SH-SY5Y (cell line): ENCODE measurements around the gene MSI2.

Experiments used
- GATA2 ChIP-seq: IDR thresholded peaks from 2 replicates; pipeline ENCODE4 v1.6.1; 2011; ENCODE audit warnings: mild to moderate bottlenecking, low read depth, low read length
- GATA3 ChIP-seq: IDR thresholded peaks from 2 replicates; pipeline ENCODE4 v1.6.1; 2011; ENCODE audit warnings: low read depth, mild to moderate bottlenecking, low read length, moderate library complexity

The MSI2 gene

DNA sequence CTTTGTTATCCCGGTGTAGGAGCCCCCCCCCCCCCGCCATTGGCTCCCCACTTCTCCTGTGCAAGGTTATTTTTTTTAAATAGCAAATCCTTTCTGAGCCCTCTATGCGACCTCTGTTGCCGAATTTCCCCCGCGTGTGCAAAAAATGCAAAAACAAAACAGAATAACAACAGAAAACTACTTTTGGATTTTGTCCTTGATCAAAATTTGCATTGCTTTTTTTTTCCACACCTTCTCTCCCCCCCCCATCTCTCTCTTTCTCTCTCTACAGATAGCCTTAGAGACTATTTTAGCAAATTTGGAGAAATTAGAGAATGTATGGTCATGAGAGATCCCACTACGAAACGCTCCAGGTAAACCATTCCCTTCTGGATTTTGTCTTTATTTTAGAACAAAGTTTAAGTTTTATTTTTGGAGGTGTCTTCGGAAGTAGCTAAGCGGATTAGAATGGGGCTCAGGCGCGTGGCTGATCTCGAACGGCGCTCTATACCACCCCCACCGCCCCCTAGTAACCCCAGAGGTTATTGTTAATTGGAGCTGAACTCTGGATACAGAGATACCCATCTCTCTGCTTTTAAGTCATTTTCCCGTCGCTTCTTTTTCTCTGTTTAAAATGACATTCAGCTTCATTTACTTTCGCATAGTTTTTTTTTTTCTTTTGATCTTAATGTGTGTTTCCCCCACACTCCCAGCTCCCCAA is 1.0 kb downstream of the MSI2 start:
- peak; percentile 88 for TF ChIP-seq GATA2
- TF ChIP-seq GATA3: peak; percentile 60

DNA sequence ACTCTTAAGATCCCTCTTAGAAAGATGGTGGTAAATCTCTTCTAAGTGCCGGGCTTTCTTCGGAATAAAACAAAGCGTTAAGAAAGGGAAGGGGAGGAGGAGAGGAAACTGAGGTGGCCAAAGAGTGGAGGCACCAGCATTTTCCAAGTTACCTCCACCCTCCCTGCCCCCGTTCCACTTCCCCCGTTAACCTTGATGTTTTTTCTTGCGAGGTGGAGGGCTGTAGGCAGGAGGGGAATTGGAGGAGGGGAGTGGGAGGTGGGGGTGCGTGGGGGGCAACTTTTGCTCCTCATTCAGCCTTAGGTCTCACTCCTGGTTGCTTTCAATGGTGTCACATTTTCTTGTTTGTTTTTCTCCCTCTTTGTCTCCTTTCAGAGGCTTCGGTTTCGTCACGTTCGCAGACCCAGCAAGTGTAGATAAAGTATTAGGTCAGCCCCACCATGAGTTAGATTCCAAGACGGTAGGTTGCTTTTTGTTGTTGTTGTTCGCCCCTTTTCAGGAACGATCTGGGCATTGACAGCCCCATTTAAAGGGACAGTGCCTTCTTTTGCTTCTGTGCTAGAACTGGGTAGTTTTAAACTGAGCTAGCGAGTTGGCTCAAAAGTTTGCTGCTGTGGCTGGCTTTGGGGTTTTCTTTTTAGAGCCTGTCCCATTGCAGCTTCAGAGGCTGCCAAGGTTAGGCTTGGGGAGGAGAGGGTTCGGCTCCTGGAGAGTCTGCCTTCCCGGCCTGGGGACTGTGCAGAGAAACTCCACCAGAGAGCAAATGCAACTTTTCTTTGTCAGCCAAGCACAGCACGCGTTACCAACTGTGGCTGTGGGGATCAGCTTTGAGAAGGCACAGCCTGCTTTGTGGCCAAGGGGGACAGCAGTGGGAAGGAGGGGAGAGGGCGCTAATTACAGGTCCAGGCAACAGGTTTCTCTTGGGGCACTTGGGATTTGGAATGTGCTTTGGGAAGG is 1.9 kb downstream of the MSI2 start:
- no peak for TF ChIP-seq GATA2
- no peak for TF ChIP-seq GATA3

DNA sequence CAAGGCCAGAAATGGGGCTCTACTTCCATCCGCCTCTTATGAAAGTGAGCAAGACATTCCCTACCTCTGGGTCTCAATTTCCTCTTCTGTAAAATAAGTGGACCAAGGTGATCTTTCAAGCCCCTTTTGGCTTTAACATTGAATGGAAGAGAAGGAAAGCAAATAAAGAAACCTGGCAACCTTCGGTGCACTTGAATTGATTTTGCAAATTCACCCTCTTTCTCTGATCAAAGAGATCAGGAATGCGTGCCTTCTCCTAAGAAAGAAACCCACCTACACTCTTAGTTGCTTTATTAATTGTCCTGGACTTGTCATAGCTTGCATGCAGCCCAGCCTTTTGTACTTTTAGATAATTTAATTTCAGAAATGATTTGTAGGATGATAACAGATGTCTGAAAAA is 3.0 kb downstream of the MSI2 start:
- TF ChIP-seq GATA3: peak; percentile 63
- peak; percentile 44; the same call in 1 of the 2 replicates for TF ChIP-seq GATA2

DNA sequence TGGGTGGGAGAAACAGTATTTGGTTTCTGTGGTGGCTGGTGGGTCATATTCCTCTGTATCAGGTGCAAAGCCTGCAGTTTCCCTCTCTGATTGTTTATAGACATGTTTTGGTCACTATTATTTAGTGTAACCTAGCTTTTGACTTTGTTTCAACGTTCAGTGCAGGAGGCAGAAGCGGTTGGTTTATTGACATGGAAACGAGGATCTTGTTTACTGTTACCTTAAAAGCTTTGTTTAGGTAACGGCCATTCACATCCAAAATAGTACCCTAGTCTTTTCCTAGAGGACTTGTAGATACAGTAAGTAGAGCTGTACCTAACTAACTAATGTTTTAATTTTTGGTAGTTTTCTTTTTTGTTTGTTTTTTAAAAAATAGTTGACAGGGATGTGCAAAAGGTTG is 3.5 kb downstream of the MSI2 start:
- TF ChIP-seq GATA2: no peak
- TF ChIP-seq GATA3: no peak

DNA sequence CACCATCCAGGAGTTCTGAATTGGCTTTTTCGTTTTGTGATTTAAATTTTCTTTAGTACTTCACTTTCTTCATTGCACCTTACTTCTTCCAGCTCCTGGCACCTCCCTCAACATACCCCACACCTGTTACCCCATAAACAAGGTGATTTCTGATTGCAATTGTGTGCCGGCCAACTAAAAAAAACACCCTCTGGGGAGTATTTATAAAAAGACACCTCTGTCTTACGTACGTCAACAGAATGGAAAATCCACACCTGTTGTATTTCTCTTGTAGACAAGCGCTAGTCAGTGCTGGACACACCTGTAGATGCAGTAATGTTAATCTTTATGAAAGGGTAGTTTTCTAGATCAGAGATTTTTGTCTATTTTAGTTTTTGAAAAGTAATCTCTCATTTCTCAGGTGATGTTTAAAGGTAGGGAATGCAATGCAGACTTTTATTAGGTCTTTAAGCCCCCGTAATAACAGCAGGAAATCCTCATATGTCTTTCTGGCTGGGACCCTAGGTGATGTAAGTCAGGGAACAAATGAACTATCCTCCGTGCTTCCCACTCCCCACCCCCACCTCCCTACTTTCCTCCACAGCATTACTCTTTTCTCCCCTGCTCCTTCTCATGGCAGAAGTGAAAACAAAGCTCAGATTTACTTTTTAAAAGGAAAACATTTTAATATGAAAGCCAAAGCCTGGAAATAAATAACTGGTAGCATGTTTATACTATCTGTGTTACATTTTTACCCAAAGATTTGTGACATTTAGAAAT is 4.2 kb downstream of the MSI2 start:
- TF ChIP-seq GATA2 (no peak), GATA3 (no peak)

DNA sequence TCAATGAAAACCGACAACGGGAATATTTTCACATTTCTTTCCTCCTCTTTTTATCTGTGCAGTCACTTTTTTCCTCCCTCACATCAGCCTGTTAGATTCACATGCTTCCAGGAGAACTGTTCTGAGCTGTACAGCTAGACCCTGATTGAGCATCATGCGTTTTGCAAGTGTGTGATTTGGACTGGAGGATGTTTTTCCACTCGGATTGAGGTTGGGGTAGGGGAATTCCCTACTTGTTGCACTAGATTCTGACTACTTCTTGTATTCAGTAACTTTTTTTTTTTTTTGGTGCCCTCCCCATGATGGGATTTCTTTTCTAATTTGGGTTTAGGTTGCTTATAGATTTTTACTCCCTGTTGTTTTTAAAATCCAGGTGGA is 4.8 kb downstream of the MSI2 start:
- TF ChIP-seq GATA2 (no peak), GATA3 (no peak)

DNA sequence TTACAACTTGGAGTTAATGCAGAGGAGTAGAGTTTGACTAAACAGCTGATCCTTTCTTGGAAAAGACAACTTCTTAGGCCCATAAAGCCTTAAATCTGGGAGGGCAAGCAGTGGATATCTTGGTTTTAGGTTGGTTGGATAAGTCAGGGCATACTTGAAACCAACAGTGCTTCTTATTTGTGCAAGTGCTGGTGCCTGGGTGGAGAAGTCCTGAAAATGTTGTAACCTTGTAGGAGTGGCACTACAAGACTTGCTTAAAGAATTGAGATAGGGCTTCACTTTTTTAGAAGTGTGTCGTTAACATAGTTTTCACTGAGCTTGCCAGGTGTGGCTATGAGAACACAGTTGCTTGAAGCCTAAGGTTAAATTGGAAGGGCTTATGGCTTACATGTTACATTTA is 6.2 kb downstream of the MSI2 start:
- TF ChIP-seq GATA2 (no peak), GATA3 (no peak)

DNA sequence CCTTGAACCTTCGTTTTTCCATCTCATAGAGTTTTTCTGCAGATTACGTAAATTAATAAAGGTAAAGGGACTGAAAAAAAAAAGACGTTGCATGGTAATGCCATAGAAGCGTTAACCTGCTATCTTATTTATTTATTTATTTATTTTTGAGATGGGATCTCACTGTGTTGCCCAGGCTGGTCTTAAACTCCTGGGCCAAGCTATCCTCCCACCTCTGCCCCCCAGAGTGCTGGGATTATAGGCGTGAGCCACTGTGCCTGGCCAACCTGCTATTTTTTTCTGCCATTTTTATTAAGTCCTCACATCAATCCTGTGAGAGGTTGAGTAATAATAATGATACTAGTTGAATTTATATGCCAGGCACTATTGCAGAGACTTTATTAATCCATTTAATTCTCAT is 7.9 kb downstream of the MSI2 start:
- TF ChIP-seq GATA3 (no peak), GATA2 (no peak)

DNA sequence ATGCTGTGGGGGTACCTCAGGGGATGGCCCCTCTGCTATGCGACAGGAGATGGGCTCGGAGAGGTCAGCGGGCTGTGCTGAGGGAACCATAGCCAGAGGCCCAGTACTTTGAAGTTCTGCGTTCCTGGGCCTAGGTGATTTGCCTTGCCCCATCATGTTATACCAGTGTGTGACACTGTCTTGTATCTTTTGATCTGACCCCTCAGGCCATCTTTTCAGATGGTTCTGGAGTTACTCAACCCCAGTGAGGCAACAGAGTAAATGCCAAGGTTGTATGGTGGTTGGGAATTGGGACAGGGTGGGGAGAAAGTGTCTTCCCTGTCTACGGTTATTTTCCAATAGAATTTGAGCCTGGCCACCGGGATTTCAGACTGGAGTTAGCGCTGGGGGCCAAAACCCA is 8.5 kb downstream of the MSI2 start:
- TF ChIP-seq GATA3 (no peak), GATA2 (peak; percentile 66)

DNA sequence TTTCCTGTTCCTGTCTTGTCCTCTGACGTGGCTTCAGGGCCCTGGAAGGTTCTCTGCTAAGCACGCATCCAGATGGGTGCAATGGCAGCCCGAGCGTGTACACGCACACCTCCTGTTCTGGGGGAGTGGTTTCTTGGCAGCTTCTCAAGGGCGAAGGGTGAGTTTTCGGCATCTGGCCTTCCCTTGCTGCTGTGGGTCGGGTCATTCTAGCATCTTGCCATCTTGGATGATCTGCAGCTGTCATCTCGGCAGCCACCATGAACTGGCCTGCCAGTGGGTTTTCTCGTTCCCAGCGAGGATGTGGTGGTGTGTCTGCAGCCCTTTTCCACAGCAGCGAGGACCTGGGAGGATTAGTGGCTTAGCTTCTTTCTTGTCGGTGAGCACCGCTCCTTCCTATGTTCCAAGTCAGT is 10.6 kb downstream of the MSI2 start:
- TF ChIP-seq GATA3: no peak

DNA sequence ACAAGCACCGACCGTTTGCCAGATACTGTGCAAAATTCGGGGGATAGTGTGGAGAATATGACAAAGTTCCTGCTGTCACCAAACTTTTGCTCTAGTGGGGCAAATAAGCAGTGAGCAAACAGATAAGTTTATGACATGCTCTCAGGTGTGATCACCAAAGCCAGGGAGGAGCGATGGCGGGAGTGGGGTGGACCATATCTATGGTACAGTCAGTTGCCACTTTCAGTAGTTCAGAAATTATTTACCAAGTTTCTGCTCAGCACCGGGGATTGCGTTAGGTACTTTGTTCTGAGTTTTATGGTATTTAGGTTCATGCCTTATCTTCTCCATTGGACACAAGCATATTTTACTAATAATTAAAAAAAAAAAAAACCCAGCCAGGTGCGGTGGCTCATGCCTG is 11.9 kb downstream of the MSI2 start:
- TF ChIP-seq GATA2 (no peak), GATA3 (no peak)

DNA sequence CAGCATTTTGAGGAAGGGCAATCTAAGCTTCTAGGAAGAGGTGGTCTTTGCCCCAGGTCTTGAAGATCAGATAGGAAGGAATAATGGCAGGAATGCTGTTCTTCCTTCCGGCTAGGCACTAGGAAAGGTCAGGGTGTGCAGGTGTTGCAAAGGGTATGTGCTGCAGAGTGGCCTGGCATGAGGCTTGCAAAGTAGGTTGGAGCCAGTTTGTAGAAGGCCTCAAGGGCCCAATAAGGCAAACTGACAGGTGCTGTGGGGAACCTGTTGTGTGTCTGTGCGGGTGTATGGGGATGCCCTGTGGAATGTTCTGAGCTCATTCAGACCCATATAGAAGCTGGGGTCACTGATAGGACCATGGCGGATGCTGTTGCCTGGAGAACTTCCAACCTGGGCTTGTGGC is 12.7 kb downstream of the MSI2 start:
- no peak for TF ChIP-seq GATA3
- TF ChIP-seq GATA2: no peak

DNA sequence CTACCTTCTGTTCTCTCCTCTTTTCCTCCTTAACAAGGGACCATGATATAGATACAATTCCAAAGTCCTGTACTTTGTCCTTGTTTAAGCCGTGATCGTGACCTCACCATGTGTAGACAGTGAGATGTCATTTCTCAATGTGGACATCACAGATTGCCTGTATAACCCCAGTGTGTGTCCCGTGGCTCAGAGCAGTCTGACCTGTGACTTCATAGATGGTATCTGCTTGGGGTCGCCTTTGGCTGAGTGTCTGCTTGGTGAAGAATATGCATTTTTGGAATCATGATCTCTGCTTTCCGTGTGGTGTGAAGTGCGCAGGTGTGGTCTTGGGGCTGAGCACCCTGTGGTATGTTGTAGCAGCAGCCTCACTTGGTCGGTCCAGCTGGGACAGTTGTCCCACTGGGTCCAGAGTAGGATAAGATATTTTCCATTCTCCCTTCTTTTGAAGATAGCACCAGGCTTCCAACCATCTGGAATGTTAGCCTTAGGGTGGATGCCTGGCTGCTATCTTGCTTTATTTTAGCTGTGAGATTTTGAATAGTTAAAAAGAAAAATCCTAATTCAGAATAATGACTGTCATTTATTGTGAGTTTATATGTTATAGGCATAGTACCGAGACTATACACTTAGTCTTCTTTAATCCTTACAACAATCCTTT is 13.4 kb downstream of the MSI2 start:
- no peak for TF ChIP-seq GATA3
- TF ChIP-seq GATA2: peak; percentile 57

DNA sequence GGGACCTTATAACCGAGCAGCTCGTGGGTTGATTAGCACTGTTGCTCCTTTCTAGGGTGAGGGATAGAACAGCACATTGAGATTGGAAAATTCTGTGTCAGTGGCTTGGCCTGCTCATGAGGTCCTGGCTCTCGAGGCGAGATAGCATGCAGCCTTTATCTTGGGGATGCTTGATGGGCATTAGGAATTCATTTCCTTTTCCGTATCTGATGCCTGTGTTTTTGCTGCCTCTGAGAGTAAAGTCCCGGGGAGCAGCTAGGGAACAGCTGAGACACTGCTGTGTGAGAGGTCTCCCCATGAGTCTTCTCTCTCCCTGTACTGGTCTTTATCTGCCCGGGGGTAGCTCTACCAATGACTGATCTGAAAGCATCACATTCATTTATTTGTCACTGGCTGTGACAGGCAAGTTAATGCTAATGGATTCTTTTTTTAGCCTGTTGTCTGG is 14.5 kb downstream of the MSI2 start:
- no peak; the same call in 1 of the 2 replicates for TF ChIP-seq GATA3
- TF ChIP-seq GATA2: peak; percentile 84
